GM21717 (cell line): ENCODE measurements around the gene PROCR.
A peak's percentile ranks its signal among the peaks of the same experiment; 100 is the strongest.
"Not testable (repeated sequence)": the region's sequence is repeated elsewhere in the genome, so short reads cannot be mapped to it uniquely, and the experiment has no call there.

Experiments
- ATAC-seq: cut with Tn5 transposase; IDR thresholded peaks from one replicate; pipeline ENCODE4 v1.9.1; 2021; ENCODE audit warnings: mild to moderate bottlenecking, moderate library complexity; ENCODE audit not compliant: unreplicated experiment

Gene PROCR

GRCh38 chr20:35171753-35172433 lies at the start of gene PROCR:
TSS of gene PROCR (plus strand) at chr20:35172072. CDS start at chr20:35172155, 83 bp downstream.
- no peak for ATAC-seq

- no peak for ATAC-seq
Measured at GRCh38 chr20:35122756-35123405, 49.0 kb upstream of the PROCR start.

- ATAC-seq: no peak
Measured at GRCh38 chr20:35125753-35126152, 46.1 kb upstream of the PROCR start.

GRCh38 chr20:35129647-35130069 lies 42.2 kb upstream of the PROCR start:
- ATAC-seq: no peak

- no peak for ATAC-seq
Measured at GRCh38 chr20:35131934-35132333, 39.9 kb upstream of the PROCR start.

GRCh38 chr20:35133031-35133430 lies 38.8 kb upstream of the PROCR start:
- no peak for ATAC-seq

GRCh38 chr20:35133735-35134134 lies 38.1 kb upstream of the PROCR start:
- no peak for ATAC-seq

- ATAC-seq: no peak
Measured at GRCh38 chr20:35134472-35134871, 37.4 kb upstream of the PROCR start.

- no peak for ATAC-seq
Measured at GRCh38 chr20:35134880-35135279, 37.0 kb upstream of the PROCR start.

GRCh38 chr20:35135867-35136586 lies 35.8 kb upstream of the PROCR start:
- ATAC-seq: no peak

- ATAC-seq: peak; percentile 13
Measured at GRCh38 chr20:35144694-35145093, 27.2 kb upstream of the PROCR start.

- ATAC-seq: peak; percentile 35
Measured at GRCh38 chr20:35145141-35145564, 26.7 kb upstream of the PROCR start.

GRCh38 chr20:35146299-35146919 lies 25.5 kb upstream of the PROCR start:
- ATAC-seq: no peak

- ATAC-seq: peak; percentile 67
Measured at GRCh38 chr20:35146920-35147574, 24.8 kb upstream of the PROCR start, which contains the start of gene EDEM2. TSS of gene EDEM2 (minus strand) at chr20:35147336. CDS start at chr20:35147258, 78 bp downstream.

GRCh38 chr20:35147575-35148071 lies 24.2 kb upstream of the PROCR start:
- ATAC-seq: peak; percentile 10

GRCh38 chr20:35150846-35151579 lies 20.9 kb upstream of the PROCR start:
- no peak for ATAC-seq

GRCh38 chr20:35151736-35152135 lies 20.1 kb upstream of the PROCR start:
- ATAC-seq: no peak

- no peak for ATAC-seq
Measured at GRCh38 chr20:35155936-35156335, 15.9 kb upstream of the PROCR start.

- ATAC-seq: no peak
Measured at GRCh38 chr20:35156978-35157377, 14.9 kb upstream of the PROCR start.

GRCh38 chr20:35160341-35160740 lies 11.5 kb upstream of the PROCR start:
- ATAC-seq: not testable (repeated sequence)
